IPS DF 19.7 (cell line): ENCODE results near the gene EDN2.

Source experiments
- DNase-seq: peaks from one replicate; pipeline ENCODE4 v3.0.0-alpha.2; 2013; ENCODE audit warnings: low read depth, low spot score

Gene EDN2

DNA sequence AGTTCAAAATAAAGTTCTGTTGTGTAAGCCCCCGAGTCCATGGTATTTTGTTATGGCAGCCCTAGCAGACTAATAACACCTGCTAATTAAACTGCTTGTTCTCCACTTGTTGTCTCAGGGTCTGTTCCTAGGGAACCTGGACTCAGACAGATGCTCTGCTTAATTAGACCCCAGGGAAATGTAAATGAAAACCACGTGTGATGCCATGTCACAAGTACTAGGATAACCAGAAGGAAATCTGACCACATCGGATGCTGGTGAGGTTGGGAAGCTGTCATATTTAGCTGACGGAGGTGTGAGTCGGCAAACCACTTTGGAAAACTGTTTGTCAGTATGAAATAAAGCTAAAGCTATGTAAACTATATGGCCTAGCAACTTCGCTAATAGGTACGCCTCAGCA, 19.6 kb downstream of the EDN2 start:
- no peak for DNase-seq

GRCh38 chr1:41463516-41463915, 21.0 kb downstream of the EDN2 start:
- DNase-seq: no peak

DNA sequence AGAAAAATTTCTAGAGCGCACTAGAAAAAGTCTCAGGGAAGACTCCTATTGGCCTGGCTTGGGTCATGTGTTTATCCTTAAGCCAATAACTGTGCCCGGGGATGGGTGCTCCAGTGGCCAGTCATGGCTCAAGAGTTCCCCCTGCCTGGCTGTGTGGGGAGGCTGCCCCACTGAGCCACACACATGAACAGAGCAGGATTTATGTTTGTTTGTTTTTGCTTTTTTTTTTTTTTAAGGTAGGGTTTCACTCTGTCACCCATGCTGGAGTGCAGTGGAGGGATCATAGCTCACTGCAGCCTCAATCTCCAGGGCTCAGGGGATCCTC, 21.8 kb downstream of the EDN2 start:
- DNase-seq: no peak

- no peak for DNase-seq
Observed at GRCh38 chr1:41461790-41462679, 22.4 kb downstream of the EDN2 start.

DNA sequence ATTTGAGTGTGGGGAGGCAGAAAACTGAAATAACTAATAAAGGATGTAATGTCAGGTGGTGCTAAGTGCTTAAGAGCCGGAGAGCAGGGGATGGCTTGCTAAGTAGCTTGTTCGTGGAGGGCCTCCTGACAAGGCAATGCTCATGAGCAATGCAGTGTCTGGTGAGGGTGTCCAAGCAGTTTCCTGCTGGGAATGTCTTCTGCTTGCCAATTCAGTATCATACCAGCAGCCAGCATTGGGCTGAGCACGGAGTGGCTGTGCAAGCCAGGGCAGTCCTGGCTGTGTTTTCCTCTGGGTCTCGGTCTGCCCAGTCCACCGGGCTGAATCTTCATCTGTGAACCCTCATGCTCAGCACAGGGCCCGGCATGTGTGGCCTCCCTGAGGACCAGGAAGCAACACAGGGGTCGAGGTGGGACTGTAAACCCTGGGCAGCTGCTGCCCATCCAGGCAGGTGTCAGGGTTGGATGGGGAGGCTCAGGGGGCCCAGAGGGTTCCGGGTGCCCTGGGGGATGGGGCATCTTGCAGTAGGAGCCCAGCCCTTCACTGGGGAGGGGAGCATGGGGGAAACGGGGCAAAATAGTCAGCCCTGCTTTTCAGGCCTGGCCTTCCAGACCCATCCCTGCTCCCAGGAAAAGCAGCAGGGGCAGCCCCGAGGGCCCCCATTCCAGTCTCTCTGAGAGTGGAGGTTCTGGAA, 27.5 kb downstream of the EDN2 start:
- DNase-seq: no peak

DNA sequence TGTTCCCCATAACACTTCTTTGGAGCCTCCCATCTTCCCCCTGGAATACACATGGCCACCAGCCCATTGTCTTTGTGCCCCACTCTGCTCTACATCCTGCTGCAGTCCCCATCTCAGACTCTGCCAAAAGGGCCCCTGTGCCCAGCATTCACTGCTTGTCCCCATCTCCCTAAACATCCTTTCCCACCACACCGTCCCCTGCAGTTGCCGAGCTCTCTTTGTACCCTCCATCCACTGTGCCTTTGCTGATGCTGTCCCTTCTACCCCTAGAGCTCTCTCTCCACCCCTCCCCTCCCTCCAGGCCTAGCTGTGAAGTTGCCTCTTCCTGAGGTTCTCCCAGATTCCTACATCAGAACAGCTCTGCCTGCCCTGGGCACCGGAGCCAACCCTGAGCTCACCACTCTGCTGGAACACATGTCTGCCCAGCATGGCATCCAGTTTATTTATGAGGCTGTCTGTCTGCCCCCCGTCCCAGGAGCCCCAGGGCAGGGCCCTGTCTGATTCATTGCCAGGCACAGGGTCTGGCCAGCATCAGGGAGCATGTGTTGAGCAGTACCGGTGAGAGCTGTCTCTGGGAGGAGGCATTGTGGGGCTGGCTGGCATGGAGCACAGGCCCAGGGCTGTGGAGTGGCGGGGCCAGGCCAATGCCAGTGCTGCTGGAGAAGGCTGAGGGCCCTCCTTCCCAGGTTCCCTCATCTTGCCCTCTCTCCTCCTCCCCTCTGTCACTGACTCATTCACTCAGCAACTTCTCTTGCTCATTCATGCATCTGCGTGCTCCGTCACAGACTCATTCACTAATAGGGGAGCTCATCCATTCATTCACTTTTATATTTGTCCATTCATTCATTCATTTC, 28.8 kb downstream of the EDN2 start:
- no peak for DNase-seq

- no peak for DNase-seq
Observed at GRCh38 chr1:41454406-41454805, 30.1 kb downstream of the EDN2 start.

DNA sequence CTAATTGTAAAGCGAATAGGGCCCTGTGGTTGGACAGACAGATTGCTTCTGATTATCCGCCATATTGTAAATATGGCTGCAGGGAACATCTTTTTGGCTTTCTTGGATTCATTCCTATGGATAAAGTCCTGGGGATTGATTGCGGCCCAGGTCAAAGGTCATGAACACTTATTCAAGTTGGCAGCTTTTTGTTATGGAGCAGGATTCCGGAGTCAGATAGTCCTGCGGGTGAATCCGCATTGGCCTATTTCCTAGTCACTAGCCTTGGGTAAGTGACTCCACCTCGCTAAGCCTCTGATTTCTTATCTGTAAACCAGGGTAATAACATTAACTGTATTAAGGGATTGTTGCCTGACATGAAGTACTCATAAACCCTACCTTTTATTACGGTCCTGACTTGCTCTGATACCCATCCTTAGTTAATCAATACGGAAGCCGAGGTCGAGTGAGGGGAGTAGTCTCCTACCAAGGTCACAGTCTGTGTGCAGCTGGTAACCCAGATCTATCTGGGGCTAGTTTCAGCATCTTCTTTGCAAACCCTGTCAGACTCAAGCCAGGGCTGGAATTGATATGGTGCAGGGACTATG, 31.7 kb downstream of the EDN2 start:
- no peak for DNase-seq

GRCh38 chr1:41450747-41451285, 33.7 kb downstream of the EDN2 start:
- DNase-seq: no peak

- no peak for DNase-seq
Observed at GRCh38 chr1:41449326-41449921, 35.1 kb downstream of the EDN2 start.

DNA sequence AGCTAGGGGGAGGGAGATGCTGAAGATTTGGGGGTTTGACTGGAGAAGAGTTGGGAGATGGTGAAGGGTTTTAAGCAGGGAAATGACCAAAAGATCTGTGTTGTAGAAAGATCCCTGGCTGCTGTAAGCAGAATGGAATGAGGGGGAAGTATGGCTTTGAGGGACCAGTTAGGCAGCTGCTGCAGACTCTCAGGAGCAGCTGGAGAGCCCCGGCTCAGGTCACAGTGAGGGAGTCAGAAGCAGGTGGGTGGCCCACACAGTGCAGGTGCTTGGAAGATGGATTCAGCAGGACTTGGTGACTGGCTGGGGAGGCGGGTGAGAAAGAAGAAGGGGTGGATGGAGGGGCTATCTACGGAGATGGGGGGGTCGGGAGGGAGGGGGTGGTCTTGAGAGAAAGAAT, 35.7 kb downstream of the EDN2 start:
- DNase-seq: no peak

- no peak for DNase-seq
Observed at GRCh38 chr1:41447995-41448770, 36.3 kb downstream of the EDN2 start.

GRCh38 chr1:41446851-41447610, 37.5 kb downstream of the EDN2 start:
- no peak for DNase-seq

GRCh38 chr1:41444785-41445184, 39.7 kb downstream of the EDN2 start:
- DNase-seq: no peak

DNA sequence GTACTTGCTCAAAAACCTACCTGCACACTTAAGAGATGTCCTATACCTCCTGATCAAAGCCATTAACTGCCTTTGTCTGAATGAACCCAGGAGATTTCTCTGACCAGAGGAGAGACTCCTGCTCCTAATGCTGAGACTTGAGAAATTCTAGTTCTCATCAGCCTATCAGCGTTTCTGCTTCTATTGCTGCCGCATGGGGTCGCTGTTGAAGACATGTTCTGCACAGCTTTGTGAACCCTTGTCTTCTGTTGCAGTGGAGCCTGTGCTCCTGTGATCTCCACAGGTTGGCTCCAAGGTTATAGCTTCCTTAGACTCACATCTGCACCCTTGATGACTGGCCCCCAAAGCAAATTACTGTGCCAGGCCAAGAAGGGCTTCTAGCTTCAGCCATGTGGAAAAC, 40.2 kb downstream of the EDN2 start:
- DNase-seq: no peak

DNA sequence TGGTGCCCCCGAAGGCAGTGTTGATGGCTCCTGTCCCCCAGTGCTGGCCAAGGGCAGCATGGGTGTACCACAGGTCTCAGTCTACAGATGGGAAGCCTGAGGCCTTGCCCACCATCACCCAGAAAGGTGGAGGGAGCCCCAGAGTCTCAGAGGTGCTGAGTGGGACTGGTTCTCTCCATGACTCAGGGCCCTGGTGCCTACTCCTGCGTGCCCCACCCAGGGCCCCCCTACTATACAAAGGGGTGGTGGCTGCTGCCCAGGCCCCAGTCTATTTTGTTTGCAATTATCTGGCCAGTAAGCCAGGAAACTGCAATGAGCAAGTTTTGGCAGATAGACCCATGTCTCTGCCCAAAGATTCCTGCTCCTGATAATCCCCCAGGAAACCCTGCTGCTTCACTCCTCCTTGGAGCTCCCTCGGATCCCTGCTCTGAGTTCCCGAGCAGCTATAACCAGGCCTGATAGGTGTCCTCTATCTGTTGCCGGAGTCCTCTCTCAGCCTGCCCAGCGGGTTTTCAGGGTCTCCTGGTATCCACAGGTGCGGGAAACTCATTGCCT, 41.7 kb downstream of the EDN2 start:
- DNase-seq: no peak

- no peak for DNase-seq
Observed at GRCh38 chr1:41440321-41441085, 44.0 kb downstream of the EDN2 start.

DNA sequence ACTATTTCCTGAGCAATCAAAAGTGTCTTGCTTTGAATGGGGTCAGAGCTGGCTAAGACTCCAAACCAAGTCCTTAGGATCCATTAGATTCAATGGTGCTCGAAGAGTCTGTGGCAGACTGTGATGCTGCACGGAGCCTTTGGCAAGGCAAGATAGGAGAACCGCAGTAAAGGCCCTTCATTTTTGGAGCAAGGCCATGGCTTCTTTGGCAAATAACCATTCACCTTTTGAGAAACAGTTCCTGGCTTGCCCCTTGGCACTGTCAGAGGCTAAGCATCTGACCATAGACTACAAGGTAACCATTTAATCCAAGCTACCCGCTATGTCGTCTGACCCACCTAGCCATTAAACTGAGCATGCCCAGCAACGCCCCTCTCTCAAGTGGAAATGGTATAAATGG, 45.2 kb downstream of the EDN2 start:
- DNase-seq: no peak

DNA sequence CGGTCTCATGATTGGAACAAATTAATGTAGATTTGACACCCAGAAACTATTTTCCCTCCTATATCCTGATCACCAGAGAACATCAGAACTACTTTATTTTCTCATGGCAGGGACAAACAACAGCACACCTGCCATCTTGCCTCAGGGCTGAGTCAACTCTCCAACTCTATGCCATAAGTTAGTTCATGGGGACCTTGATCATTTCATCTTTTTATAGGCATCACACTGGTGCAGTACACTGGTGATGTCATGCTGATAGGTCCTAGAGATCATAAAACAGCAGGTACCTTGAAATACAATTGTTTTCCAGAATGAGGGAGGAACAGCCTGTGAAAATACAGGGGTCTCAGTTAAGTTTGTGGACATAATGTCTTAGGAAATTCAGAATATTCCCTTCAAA, 45.8 kb downstream of the EDN2 start:
- DNase-seq: no peak
